GM08714 (cell line): Measurements from ENCODE around the gene MTMR3.

Source experiments
- H3K4me3 ChIP-seq: fragments of 200-500 bp; sonication (Bioruptor generic); 2 replicates; pipeline ENCODE4 v1.5.1; 2014; ENCODE audit warnings: mild to moderate bottlenecking, low read length, inconsistent platforms
- ZNF274 ChIP-seq: IDR thresholded peaks from 2 replicates; pipeline ENCODE4 v1.6.1; 2012; ENCODE audit warnings: mild to moderate bottlenecking, low read depth, low read length

MTMR3 gene

GRCh38 chr22:29987137-29987536 lies 104.2 kb downstream of the MTMR3 start:
- no peak overlapping the region for H3K4me3 ChIP-seq
- TF ChIP-seq ZNF274, result no peak

- TF ChIP-seq ZNF274, result no peak
These were observed 105.7 kb downstream of the MTMR3 start for GRCh38 chr22:29988719-29989118.

GRCh38 chr22:29989446-29989845 lies 106.5 kb downstream of the MTMR3 start:
- no peak for TF ChIP-seq ZNF274
- no peak overlapping the region for H3K4me3 ChIP-seq

More at GRCh38 chr22:29988719-29989118, 105.7 kb downstream of the MTMR3 start:
- no peak overlapping the region for H3K4me3 ChIP-seq

GRCh38 chr22:29992341-29993275 lies 109.6 kb downstream of the MTMR3 start:
- no peak overlapping the region for H3K4me3 ChIP-seq
- no peak for TF ChIP-seq ZNF274

DNA sequence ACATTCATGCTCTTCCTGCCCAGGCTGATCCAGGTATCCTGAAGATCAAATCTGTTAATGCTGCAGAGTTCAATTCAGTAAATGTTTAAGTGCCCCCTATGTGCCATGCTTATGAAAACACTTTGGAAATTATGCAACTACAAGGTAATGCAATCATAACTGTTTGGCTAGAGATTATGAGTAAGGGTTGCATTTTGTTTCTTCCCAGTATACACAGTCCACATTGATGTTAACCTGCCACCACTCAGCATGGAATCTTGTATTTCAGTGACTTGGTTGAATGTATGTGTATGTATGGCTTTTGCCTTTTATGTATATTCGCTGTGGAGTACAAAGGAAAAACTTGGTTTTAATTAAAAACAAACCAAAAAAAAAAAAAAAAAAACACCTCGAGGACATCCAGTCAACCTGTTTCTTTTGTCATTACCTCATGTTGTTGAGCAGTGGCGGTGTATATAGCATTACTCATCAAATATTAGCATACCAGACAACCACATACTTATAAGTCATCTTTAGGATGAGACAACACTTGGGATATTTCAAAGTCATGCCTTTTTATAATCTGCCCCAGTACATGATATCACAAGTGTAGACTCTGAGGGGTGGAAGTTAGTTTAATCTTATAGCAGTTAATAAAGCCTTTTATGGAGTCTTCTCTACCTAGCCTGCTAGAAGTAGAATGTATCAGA lies 111.2 kb downstream of the MTMR3 start:
- no peak for TF ChIP-seq ZNF274
- H3K4me3 ChIP-seq, result no peak overlapping the region

GRCh38 chr22:29994943-29995342 lies 112.0 kb downstream of the MTMR3 start:
- TF ChIP-seq ZNF274, result no peak

GRCh38 chr22:29997107-29997506 lies 114.1 kb downstream of the MTMR3 start:
- H3K4me3 ChIP-seq, result no peak overlapping the region
- no peak for TF ChIP-seq ZNF274

More at GRCh38 chr22:29994943-29995342, 112.0 kb downstream of the MTMR3 start:
- no peak overlapping the region for H3K4me3 ChIP-seq

DNA sequence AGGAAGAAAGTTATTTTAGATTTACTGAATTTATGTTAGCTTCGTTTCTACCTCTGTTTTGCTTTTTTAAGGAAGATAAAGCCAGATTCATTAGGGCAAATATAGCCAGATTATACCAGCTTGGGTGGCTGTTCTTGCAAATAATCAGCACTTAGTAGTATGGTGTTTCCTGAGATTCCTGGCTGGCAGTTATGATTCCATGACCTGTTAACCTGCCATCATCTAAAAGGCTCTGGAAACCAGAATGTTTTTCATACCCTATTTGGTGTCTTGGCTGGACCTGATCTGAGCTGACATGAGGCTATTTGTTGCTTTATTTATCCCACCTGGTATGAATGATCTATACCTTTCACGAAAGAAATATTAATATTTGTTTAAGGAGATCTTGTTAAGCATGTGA lies 114.5 kb downstream of the MTMR3 start:
- H3K4me3 ChIP-seq, result no peak overlapping the region
- TF ChIP-seq ZNF274, result no peak

- H3K4me3 ChIP-seq, result no peak overlapping the region
- TF ChIP-seq ZNF274, result no peak
These were observed 115.8 kb downstream of the MTMR3 start for GRCh38 chr22:29998627-29999384.

DNA sequence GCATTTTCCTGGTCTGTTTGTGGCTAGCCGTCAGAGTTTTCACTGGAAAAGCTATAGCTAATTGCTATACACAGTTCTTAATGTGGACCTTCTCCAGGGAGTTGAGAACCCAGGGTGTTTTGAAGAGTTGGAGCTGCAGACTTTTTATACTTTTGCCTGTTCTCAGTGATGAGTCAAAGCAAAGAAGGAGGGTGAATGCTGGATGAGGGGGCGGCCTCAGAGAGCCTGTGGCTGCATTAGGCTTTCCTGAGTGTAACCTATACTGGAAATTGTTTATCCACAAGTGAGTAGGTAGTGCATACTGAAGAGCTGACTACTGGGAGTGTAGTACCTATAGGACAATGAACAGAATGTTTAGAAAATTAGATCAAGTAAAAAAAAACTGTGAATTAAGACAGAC lies 117.6 kb downstream of the MTMR3 start:
- H3K4me3 ChIP-seq, result no peak overlapping the region
- TF ChIP-seq ZNF274, result no peak

DNA sequence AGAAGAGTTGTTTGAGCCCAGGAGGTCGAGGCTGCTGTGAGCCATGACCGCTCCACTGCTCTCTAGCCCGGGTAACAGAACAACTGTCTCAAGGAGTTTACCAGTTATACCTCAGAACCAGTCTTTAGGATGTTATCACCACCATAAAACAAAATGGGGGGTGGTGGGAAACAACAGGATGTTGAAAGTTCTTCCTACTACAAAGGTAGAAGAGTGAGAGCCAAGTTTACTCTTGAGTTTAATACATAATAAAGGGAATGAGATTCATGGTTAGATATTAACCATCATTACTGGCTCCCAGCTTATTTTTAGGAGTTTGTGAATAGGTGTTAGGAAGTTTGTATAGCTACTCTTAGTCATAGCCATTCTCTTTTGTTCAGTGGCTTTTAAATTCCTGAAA lies 118.5 kb downstream of the MTMR3 start:
- no peak overlapping the region for H3K4me3 ChIP-seq
- TF ChIP-seq ZNF274, result no peak

- no peak overlapping the region for H3K4me3 ChIP-seq
- TF ChIP-seq ZNF274, result no peak
These were observed 120.0 kb downstream of the MTMR3 start for GRCh38 chr22:30002861-30003486.

DNA sequence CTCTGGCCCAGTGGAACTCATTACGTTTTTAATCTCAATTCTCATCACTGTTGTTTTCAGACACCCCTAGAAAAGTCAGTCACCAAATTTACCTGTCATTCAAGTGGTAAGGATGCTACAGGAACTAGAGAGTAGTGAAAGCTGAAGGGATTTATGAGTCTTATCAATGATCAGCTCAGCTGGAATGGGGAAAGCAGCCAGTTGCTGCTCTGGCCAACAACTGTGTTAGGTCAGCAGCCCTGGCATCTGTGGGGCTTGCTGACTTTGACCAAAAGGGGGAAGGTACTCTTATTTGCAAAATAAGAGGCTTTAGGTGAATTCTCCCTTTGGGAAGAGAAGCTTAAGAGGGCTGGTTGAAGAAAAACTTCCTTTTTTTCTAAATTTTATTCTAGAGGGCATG lies 121.1 kb downstream of the MTMR3 start:
- no peak for TF ChIP-seq ZNF274
- no peak overlapping the region for H3K4me3 ChIP-seq

DNA sequence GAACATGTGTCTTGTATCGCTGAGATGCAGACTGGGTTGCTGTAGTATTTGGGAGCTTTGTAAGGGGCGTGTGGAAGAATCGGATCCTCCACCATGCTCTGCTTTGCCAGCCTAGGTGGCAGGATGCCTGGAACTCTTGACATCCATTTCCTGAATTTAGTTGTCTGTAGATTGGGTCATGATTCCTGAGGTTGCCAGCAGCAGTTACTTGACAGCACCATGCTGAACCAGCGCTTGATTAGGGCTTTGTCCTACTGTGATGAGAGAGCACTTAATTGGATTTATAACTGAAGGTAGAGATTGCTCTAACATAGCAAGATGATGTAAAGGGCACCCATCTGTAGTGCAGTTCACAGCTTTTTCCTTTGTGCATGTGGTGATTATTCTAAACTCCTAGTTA lies 121.7 kb downstream of the MTMR3 start:
- no peak overlapping the region for H3K4me3 ChIP-seq
- TF ChIP-seq ZNF274, result no peak
